Muscle of leg (tissue), 11 donors: ENCODE results near the gene NR1H4. TPM values are rescaled to one million over a fixed set of nuclear protein-coding genes. Genes with fewer than 3 reads are reported as not detected.
A peak's percentile ranks its signal among the peaks of the same experiment; 100 is the strongest.

Experiments
- DNase-seq: peaks from one replicate; pipeline ENCODE4 v3.0.0; 2013
- H3K27ac ChIP-seq: one replicate; pipeline ENCODE4 v1.5.1; 2013; ENCODE audit warnings: mild to moderate bottlenecking, low read length, control low read depth
- H3K27me3 ChIP-seq: one replicate; pipeline ENCODE4 v1.6.1; 2013; ENCODE audit warnings: low read length; ENCODE audit not compliant: control insufficient read depth, insufficient read depth
- H3K36me3 ChIP-seq: one replicate; pipeline ENCODE4 v1.6.1; 2013; ENCODE audit warnings: low read length; ENCODE audit not compliant: control insufficient read depth, insufficient read depth
- H3K4me1 ChIP-seq: one replicate; pipeline ENCODE4 v1.6.1; 2013; ENCODE audit warnings: low read length; ENCODE audit not compliant: control insufficient read depth, insufficient read depth
- H3K4me3 ChIP-seq: one replicate; pipeline ENCODE4 v1.5.1; 2013; ENCODE audit warnings: low read length, control low read depth
- H3K9me3 ChIP-seq: replicated peaks from 2 replicates; pipeline ENCODE4 v1.6.1; 2013; ENCODE audit warnings: low read depth, low read length; ENCODE audit not compliant: control insufficient read depth
- WGBS: methylation state at CpG from one replicate; pipeline ENCODE4 v1.1.5; 2013; ENCODE audit warnings: missing lambda C conversion rate; ENCODE audit not compliant: insufficient coverage; 5-methylcytosine and 5-hydroxymethylcytosine counted together
- polyA plus RNA-seq, 8 donors: library from polyadenylated mRNA; unstranded; fragments of 120-200 nt; gene quantifications; one replicate each; pipeline versions ENCODE4 v1.2.1 to v1.2.3, GENCODE V29; 2013; ENCODE audit warnings: inconsistent platforms in 1 of 8, low replicate concordance in 1 of 8; ENCODE audit not compliant: insufficient read length in 8 of 8, insufficient read depth in 1 of 8
- total RNA-seq: library from RNA; stranded (reverse); fragments of 120-200 nt; gene quantifications from one replicate; pipeline ENCODE4 v1.2.4, GENCODE V29; 2013

The NR1H4 gene
- total and polyA plus RNA-seq, 9 donors, result 0.04 to 3.4 (median 0.20) TPM; not detected in 3

GRCh38 chr12:100529756-100530350, 56.2 kb downstream of the NR1H4 start:
- no peaks in the 10 kb centered on the region for H3K27me3 ChIP-seq
- no peak for DNase-seq
- H3K4me1 ChIP-seq, result no peaks in the 10 kb centered on the region
- H3K36me3 ChIP-seq, result no peaks in the 10 kb centered on the region
- H3K27ac ChIP-seq, result no peak overlapping the region
- no peak overlapping the region for H3K4me3 ChIP-seq
- WGBS, result no CpG with 5 or more reads among the region's 2 CpGs
- no peaks in the 10 kb centered on the region for H3K9me3 ChIP-seq

- H3K36me3 ChIP-seq, result no peaks in the 10 kb centered on the region
- H3K4me3 ChIP-seq, result no peak overlapping the region
- no peaks in the 10 kb centered on the region for H3K9me3 ChIP-seq
- no peak overlapping the region for H3K27ac ChIP-seq
- WGBS, result no CpG with 5 or more reads among the region's 3 CpGs
- H3K4me1 ChIP-seq, result no peaks in the 10 kb centered on the region
- no peaks in the 10 kb centered on the region for H3K27me3 ChIP-seq
- no peak for DNase-seq
These were observed 59.7 kb downstream of the NR1H4 start for GRCh38 chr12:100533376-100533775.

- Histone ChIP-seq H3K4me3 (no peak overlapping the region), H3K27me3 (no peaks in the 10 kb centered on the region), H3K36me3 (no peaks in the 10 kb centered on the region), H3K27ac (no peak overlapping the region), H3K9me3 (no peaks in the 10 kb centered on the region), H3K4me1 (no peaks in the 10 kb centered on the region)
- DNase-seq, result no peak
- WGBS, result 70% methylated on average over 5 of the region's 6 CpGs
These were observed 61.1 kb downstream of the NR1H4 start for GRCh38 chr12:100534625-100535227.

GRCh38 chr12:100539202-100539601, 65.5 kb downstream of the NR1H4 start:
- H3K36me3 ChIP-seq, result no peaks in the 10 kb centered on the region
- no peaks in the 10 kb centered on the region for H3K4me1 ChIP-seq
- H3K27me3 ChIP-seq, result no peaks in the 10 kb centered on the region
- H3K27ac ChIP-seq, result no peak overlapping the region
- no peaks in the 10 kb centered on the region for H3K9me3 ChIP-seq
- DNase-seq, result peak; percentile 62
- no peak overlapping the region for H3K4me3 ChIP-seq
- no CpG with 5 or more reads among the region's 2 CpGs for WGBS

- H3K36me3 ChIP-seq, result no peaks in the 10 kb centered on the region
- no CpG with 5 or more reads among the region's 4 CpGs for WGBS
- no peak for DNase-seq
- no peak overlapping the region for H3K27ac ChIP-seq
- H3K4me1 ChIP-seq, result no peaks in the 10 kb centered on the region
- no peaks in the 10 kb centered on the region for H3K27me3 ChIP-seq
- H3K9me3 ChIP-seq, result no peaks in the 10 kb centered on the region
- H3K4me3 ChIP-seq, result no peak overlapping the region
These were observed 70.5 kb downstream of the NR1H4 start for GRCh38 chr12:100544165-100544564.

- WGBS, result no CpG with 5 or more reads among the region's 1 CpG
- Histone ChIP-seq H3K27ac (no peak overlapping the region), H3K36me3 (no peaks in the 10 kb centered on the region), H3K9me3 (no peaks in the 10 kb centered on the region), H3K27me3 (no peaks in the 10 kb centered on the region), H3K4me3 (no peak overlapping the region), H3K4me1 (no peaks in the 10 kb centered on the region)
- no peak for DNase-seq
These were observed 71.4 kb downstream of the NR1H4 start for GRCh38 chr12:100545092-100545491.

GRCh38 chr12:100553936-100554335, 80.3 kb downstream of the NR1H4 start:
- Histone ChIP-seq H3K4me3 (no peak overlapping the region), H3K4me1 (no peaks in the 10 kb centered on the region), H3K27ac (no peak overlapping the region), H3K9me3 (no peaks in the 10 kb centered on the region), H3K27me3 (no peaks in the 10 kb centered on the region), H3K36me3 (no peaks in the 10 kb centered on the region)
- WGBS, result 10% methylated on average over 2 of the region's 3 CpGs
- DNase-seq, result no peak

GRCh38 chr12:100554608-100555077, 81.0 kb downstream of the NR1H4 start:
- no peaks in the 10 kb centered on the region for H3K36me3 ChIP-seq
- no peaks in the 10 kb centered on the region for H3K27me3 ChIP-seq
- H3K4me1 ChIP-seq, result no peaks in the 10 kb centered on the region
- no peak overlapping the region for H3K4me3 ChIP-seq
- no peaks in the 10 kb centered on the region for H3K9me3 ChIP-seq
- peak; percentile 93 for DNase-seq
- H3K27ac ChIP-seq, result no peak overlapping the region
- WGBS, result no CpG with 5 or more reads among the region's 1 CpG

GRCh38 chr12:100555722-100556121, 82.1 kb downstream of the NR1H4 start:
- DNase-seq, result peak; percentile 71
- no peaks in the 10 kb centered on the region for H3K9me3 ChIP-seq
- 40% methylated on average over 1 of the region's 2 CpGs for WGBS
- H3K27ac ChIP-seq, result no peak overlapping the region
- no peaks in the 10 kb centered on the region for H3K4me1 ChIP-seq
- no peak overlapping the region for H3K4me3 ChIP-seq
- H3K27me3 ChIP-seq, result no peaks in the 10 kb centered on the region
- H3K36me3 ChIP-seq, result no peaks in the 10 kb centered on the region

GRCh38 chr12:100557357-100557756, 83.7 kb downstream of the NR1H4 start:
- no peak overlapping the region for H3K4me3 ChIP-seq
- no CpG with 5 or more reads among the region's 2 CpGs for WGBS
- H3K4me1 ChIP-seq, result no peaks in the 10 kb centered on the region
- H3K27ac ChIP-seq, result no peak overlapping the region
- no peaks in the 10 kb centered on the region for H3K27me3 ChIP-seq
- no peaks in the 10 kb centered on the region for H3K36me3 ChIP-seq
- no peak for DNase-seq
- no peaks in the 10 kb centered on the region for H3K9me3 ChIP-seq
